SJSA1 (cell line): ENCODE results near the gene RTN4RL2. TPM values are rescaled to one million over a fixed set of nuclear protein-coding genes. Genes with fewer than 3 reads are reported as not detected.

ENCODE experiments used
- DNase-seq, 2 experiments: peaks; one replicate each; pipeline ENCODE4 v3.0.0-alpha.2; 2015 to 2020; ENCODE audit warnings: low spot score in 2 of 2, low read depth in 1 of 2
- H3K27ac ChIP-seq: fragments of 250-450 bp; sonication (Bioruptor Pico); 2 replicates; pipeline ENCODE4 v1.5.1; 2020; ENCODE audit warnings: mild to moderate bottlenecking, moderate library complexity
- H3K27me3 ChIP-seq: fragments of 250-450 bp; sonication (Bioruptor Pico); replicated peaks from 2 replicates; pipeline ENCODE4 v1.5.1; 2020; ENCODE audit warnings: mild to moderate bottlenecking, moderate library complexity
- H3K36me3 ChIP-seq: fragments of 250-450 bp; sonication (Bioruptor Pico); 2 replicates; pipeline ENCODE4 v1.5.1; 2020; ENCODE audit warnings: mild to moderate bottlenecking
- H3K4me1 ChIP-seq: fragments of 250-450 bp; sonication (Bioruptor Pico); replicated peaks from 2 replicates; pipeline ENCODE4 v1.6.1; 2021; ENCODE audit warnings: mild to moderate bottlenecking
- H3K4me3 ChIP-seq: fragments of 250-450 bp; sonication (Bioruptor Pico); 2 replicates; pipeline ENCODE4 v1.5.1; 2020; ENCODE audit warnings: mild to moderate bottlenecking
- H3K9me3 ChIP-seq: fragments of 250-450 bp; sonication (Bioruptor Pico); replicated peaks from 2 replicates; pipeline ENCODE4 v1.5.1; 2020; ENCODE audit warnings: mild to moderate bottlenecking
- total RNA-seq: library from RNA; depleted of rRNA; stranded (reverse); fragments of >200 nt; shearing (Covaris generic); gene quantifications from 2 replicates; pipeline ENCODE4 v1.2.3, GENCODE V29; 2014

RTN4RL2 gene
- total RNA-seq, 1 experiment from 2014 or later: not detected

- peaks cover 31% of the 10 kb centered on the region for H3K4me1 ChIP-seq
- peaks cover 56% of the 10 kb centered on the region for H3K27me3 ChIP-seq
- H3K36me3 ChIP-seq: no peaks in the 10 kb centered on the region
- H3K9me3 ChIP-seq: no peaks in the 10 kb centered on the region
- no peak overlapping the region for H3K4me3 ChIP-seq
- no peak overlapping the region for H3K27ac ChIP-seq
- DNase-seq: no peak
These were observed 1.6 kb downstream of the RTN4RL2 start for GRCh38 chr11:57461841-57462489.

- no peak overlapping the region for H3K4me3 ChIP-seq
- no peak overlapping the region for H3K27ac ChIP-seq
- H3K36me3 ChIP-seq: no peaks in the 10 kb centered on the region
- no peaks in the 10 kb centered on the region for H3K9me3 ChIP-seq
- H3K27me3 ChIP-seq: peaks cover 54% of the 10 kb centered on the region
- H3K4me1 ChIP-seq: peaks cover 26% of the 10 kb centered on the region
- no peak for DNase-seq
These were observed 2.3 kb downstream of the RTN4RL2 start for GRCh38 chr11:57462597-57462996.

- Histone ChIP-seq H3K9me3 (no peaks in the 10 kb centered on the region), H3K4me3 (no peak overlapping the region), H3K27me3 (peaks cover 42% of the 10 kb centered on the region), H3K36me3 (no peaks in the 10 kb centered on the region), H3K4me1 (peaks cover 19% of the 10 kb centered on the region), H3K27ac (no peak overlapping the region)
- DNase-seq: no peak
These were observed 3.6 kb downstream of the RTN4RL2 start for GRCh38 chr11:57463671-57464538.

DNA sequence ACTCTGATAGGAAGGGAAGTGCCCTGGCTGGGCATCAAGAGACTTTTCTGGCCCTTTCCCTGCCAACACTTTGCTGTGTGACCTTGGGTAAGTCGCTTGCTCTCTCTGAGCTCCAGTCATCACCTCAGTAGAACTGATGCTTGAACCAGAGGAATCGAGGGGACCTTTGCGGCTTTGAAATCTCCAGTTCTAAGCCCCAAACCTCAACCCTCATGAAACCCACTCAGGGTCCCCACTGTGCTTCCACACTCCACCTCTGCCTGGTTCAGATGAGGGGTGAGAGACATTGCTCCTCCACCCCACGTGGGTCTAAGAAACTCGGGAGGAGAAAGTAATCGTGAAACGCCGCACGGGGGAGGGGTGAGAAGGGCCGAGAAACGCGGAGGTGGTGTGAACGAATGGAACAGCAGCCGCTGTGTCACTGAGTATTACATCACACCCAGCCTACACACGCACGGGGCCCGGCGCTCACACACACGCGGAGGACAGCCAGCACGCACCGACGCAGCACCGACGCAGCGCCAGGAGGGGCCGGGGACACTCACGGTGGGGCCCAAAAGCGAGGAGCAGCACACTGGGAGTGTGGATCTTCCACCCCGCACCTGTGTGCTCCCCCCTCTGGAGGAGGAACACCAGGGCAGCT is 4.3 kb downstream of the RTN4RL2 start:
- DNase-seq: no peak
- peaks cover 35% of the 10 kb centered on the region for H3K27me3 ChIP-seq
- no peaks in the 10 kb centered on the region for H3K36me3 ChIP-seq
- H3K27ac ChIP-seq: no peak overlapping the region
- peaks cover 12% of the 10 kb centered on the region for H3K4me1 ChIP-seq
- no peaks in the 10 kb centered on the region for H3K9me3 ChIP-seq
- H3K4me3 ChIP-seq: no peak overlapping the region

- no peak overlapping the region for H3K4me3 ChIP-seq
- H3K27me3 ChIP-seq: peaks cover 18% of the 10 kb centered on the region
- H3K9me3 ChIP-seq: no peaks in the 10 kb centered on the region
- no peak for DNase-seq
- H3K4me1 ChIP-seq: no peaks in the 10 kb centered on the region
- no peak overlapping the region for H3K27ac ChIP-seq
- no peaks in the 10 kb centered on the region for H3K36me3 ChIP-seq
These were observed 6.4 kb downstream of the RTN4RL2 start for GRCh38 chr11:57466680-57467079.

GRCh38 chr11:57467508-57468157 is 7.3 kb downstream of the RTN4RL2 start:
- Histone ChIP-seq H3K36me3 (no peaks in the 10 kb centered on the region), H3K4me3 (no peak overlapping the region), H3K27me3 (peaks cover 14% of the 10 kb centered on the region), H3K27ac (no peak overlapping the region), H3K9me3 (no peaks in the 10 kb centered on the region), H3K4me1 (no peaks in the 10 kb centered on the region)
- DNase-seq: no peak

GRCh38 chr11:57468276-57468675 is 7.9 kb downstream of the RTN4RL2 start:
- Histone ChIP-seq H3K27me3 (peaks cover 13% of the 10 kb centered on the region; the same call in 1 of the 2 replicates), H3K36me3 (no peaks in the 10 kb centered on the region), H3K4me3 (no peak overlapping the region), H3K9me3 (no peaks in the 10 kb centered on the region), H3K4me1 (no peaks in the 10 kb centered on the region), H3K27ac (no peak overlapping the region)
- DNase-seq: no peak

GRCh38 chr11:57469268-57469667 is 8.9 kb downstream of the RTN4RL2 start:
- no peak for DNase-seq
- H3K27me3 ChIP-seq: peaks cover 12% of the 10 kb centered on the region
- no peaks in the 10 kb centered on the region for H3K9me3 ChIP-seq
- no peak overlapping the region for H3K27ac ChIP-seq
- no peaks in the 10 kb centered on the region for H3K4me1 ChIP-seq
- H3K4me3 ChIP-seq: no peak overlapping the region
- H3K36me3 ChIP-seq: no peaks in the 10 kb centered on the region

DNA sequence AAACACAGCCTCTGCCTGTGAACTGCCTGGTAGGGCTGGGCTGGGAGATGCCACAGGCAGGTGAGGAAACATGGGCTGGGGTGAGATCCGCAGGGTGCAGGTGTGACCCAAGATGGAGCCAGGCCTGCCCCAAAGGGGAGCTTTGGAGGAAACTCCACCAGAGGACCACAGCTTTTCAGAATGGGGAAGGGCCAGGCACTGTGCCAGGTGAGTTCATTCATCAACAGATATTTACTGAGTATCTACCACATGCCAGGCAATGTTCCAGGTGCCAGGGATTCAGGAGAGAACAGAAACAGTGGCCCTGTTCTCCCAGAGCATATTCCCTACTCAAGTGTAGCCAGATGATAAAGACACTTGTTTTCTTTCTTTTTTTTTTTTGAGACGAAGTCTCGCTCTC is 11.2 kb downstream of the RTN4RL2 start:
- no peak for DNase-seq
- Histone ChIP-seq H3K4me3 (no peak overlapping the region), H3K27ac (no peak overlapping the region), H3K9me3 (no peaks in the 10 kb centered on the region), H3K4me1 (peaks cover 6% of the 10 kb centered on the region), H3K27me3 (peaks cover 27% of the 10 kb centered on the region), H3K36me3 (no peaks in the 10 kb centered on the region)

- H3K9me3 ChIP-seq: no peaks in the 10 kb centered on the region
These were observed 13.0 kb downstream of the RTN4RL2 start for GRCh38 chr11:57473285-57473841.

DNA sequence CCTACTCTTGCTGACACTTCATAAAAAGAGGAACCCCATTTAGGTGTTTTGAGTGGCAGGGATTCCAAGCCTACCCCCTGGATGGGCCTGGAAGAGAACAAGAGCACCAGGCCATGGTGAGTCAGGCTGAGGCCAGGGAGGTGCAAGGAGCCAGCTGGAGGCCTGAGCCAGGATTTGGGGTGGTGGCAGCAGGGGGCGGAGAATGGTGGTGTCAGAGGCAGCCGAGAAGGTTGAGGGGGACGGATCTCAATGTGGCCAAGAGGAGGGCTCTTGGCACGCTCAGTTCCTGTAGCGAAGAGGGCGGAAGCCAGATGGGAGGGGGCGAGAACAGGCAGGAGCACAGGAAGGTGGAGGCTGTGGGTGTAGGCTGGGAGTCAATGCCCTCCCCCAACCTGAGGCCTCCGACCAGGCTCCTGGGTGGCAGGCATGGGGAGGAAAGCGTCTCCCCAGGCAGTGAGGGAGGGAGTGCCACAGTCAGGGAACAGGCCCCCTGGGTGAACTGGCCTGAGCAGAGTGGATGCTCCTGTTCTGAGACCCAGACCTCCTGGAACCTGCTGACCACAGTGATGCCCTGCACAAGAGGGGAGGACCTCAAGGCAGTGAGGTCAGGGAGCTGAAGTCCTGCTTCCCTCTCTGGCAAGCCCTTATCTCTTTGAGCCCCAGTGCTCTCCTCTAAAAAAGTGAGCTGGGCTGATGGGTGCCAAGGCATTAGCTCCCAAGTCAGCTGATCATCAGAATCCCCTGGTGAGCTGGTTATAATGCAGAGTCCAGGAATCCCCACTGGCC is 13.9 kb downstream of the RTN4RL2 start:
- H3K27ac ChIP-seq: no peak overlapping the region
- no peak for DNase-seq
- no peak overlapping the region for H3K4me3 ChIP-seq
- no peaks in the 10 kb centered on the region for H3K36me3 ChIP-seq
- H3K27me3 ChIP-seq: peaks cover 45% of the 10 kb centered on the region
- H3K4me1 ChIP-seq: peaks cover 10% of the 10 kb centered on the region
- no peaks in the 10 kb centered on the region for H3K9me3 ChIP-seq

More at GRCh38 chr11:57473285-57473841, 13.0 kb downstream of the RTN4RL2 start:
- Histone ChIP-seq H3K4me3 (no peak overlapping the region), H3K4me1 (peaks cover 10% of the 10 kb centered on the region), H3K36me3 (no peaks in the 10 kb centered on the region), H3K27ac (no peak overlapping the region), H3K27me3 (peaks cover 45% of the 10 kb centered on the region)
- DNase-seq: no peak

- H3K27ac ChIP-seq: no peak overlapping the region
- no peaks in the 10 kb centered on the region for H3K36me3 ChIP-seq
- H3K27me3 ChIP-seq: peaks cover 45% of the 10 kb centered on the region
- peaks cover 10% of the 10 kb centered on the region for H3K4me1 ChIP-seq
- DNase-seq: no peak
- H3K9me3 ChIP-seq: no peaks in the 10 kb centered on the region
- H3K4me3 ChIP-seq: no peak overlapping the region
These were observed 14.4 kb downstream of the RTN4RL2 start for GRCh38 chr11:57474803-57475115.

- Histone ChIP-seq H3K27ac (no peak overlapping the region), H3K9me3 (no peaks in the 10 kb centered on the region), H3K36me3 (no peaks in the 10 kb centered on the region), H3K4me1 (peaks cover 10% of the 10 kb centered on the region), H3K27me3 (peaks cover 45% of the 10 kb centered on the region), H3K4me3 (no peak overlapping the region)
- no peak for DNase-seq
These were observed 14.9 kb downstream of the RTN4RL2 start for GRCh38 chr11:57475191-57475590.
